HepG2 (cell line): Measurements from ENCODE around the gene DAZAP1. TPM values are rescaled to one million over a fixed set of nuclear protein-coding genes. Genes with fewer than 3 reads are reported as not detected.
A peak's percentile ranks its signal among the peaks of the same experiment; 100 is the strongest.

ENCODE experiments used
- CREM ChIP-seq, 2 experiments: sonication (generic) in 1 of 2; formaldehyde crosslinking in 1 of 2; IDR thresholded peaks; 2 replicates each; pipeline versions ENCODE4 v1.4.0 to v1.6.1; 2016 to 2020; ENCODE audit warnings: antibody characterized with exemption in 1 of 2, mild to moderate bottlenecking in 1 of 2, missing genetic modification reagents in 1 of 2
- FIP1L1 ChIP-seq: fragments of 200-400 bp; formaldehyde crosslinking; IDR thresholded peaks from 2 replicates; pipeline ENCODE4 v1.6.1; 2018; ENCODE audit warnings: low read depth, mild to moderate bottlenecking, low read length, moderate library complexity, borderline replicate concordance; ENCODE audit not compliant: insufficient read depth
- HIVEP1 ChIP-seq: sonication (generic); formaldehyde crosslinking; IDR thresholded peaks from 2 replicates; pipeline ENCODE4 v1.4.0; 2020; ENCODE audit warnings: mild to moderate bottlenecking, missing genetic modification reagents
- HOXA5 ChIP-seq: sonication (generic); formaldehyde crosslinking; IDR thresholded peaks from 2 replicates; pipeline ENCODE4 v1.4.0; 2020; ENCODE audit warnings: missing genetic modification reagents
- KDM4B ChIP-seq: sonication (generic); formaldehyde crosslinking; IDR thresholded peaks from 2 replicates; pipeline ENCODE4 v1.4.0; 2020; ENCODE audit warnings: missing genetic modification reagents
- KDM5A ChIP-seq: fragments of 200-600 bp; sonication (generic); IDR thresholded peaks from 2 replicates; pipeline ENCODE4 v1.7.0; 2018; ENCODE audit warnings: antibody characterized with exemption, mild to moderate bottlenecking, low read length, borderline replicate concordance
- KLF12 ChIP-seq: sonication (generic); formaldehyde crosslinking; IDR thresholded peaks from 2 replicates; pipeline ENCODE4 v1.4.0; 2020; ENCODE audit warnings: missing genetic modification reagents, borderline replicate concordance
- MED1 ChIP-seq: sonication (generic); formaldehyde crosslinking; IDR thresholded peaks from 2 replicates; pipeline ENCODE4 v1.4.0; 2020; ENCODE audit warnings: missing genetic modification reagents
- MIER2 ChIP-seq: IDR thresholded peaks from 2 replicates; pipeline ENCODE4 v1.6.1; 2016; ENCODE audit warnings: missing biosample characterization, missing genetic modification reagents
- MXI1 ChIP-seq: IDR thresholded peaks from 3 replicates; pipeline ENCODE4 v1.6.1; 2012; ENCODE audit warnings: low read depth, low read length, inconsistent platforms, borderline replicate concordance
- NCOA5 ChIP-seq: sonication (generic); formaldehyde crosslinking; IDR thresholded peaks from 2 replicates; pipeline ENCODE4 v1.4.0; 2020; ENCODE audit warnings: missing genetic modification reagents
- NFATC3 ChIP-seq: sonication (generic); formaldehyde crosslinking; IDR thresholded peaks from 2 replicates; pipeline ENCODE4 v1.5.1; 2020; ENCODE audit warnings: mild to moderate bottlenecking, missing genetic modification reagents
- RFX5 ChIP-seq: IDR thresholded peaks from 2 replicates; pipeline ENCODE4 v1.6.1; 2011; ENCODE audit warnings: low read depth, low read length, improper control_type of control experiment
- SALL1 ChIP-seq: sonication (generic); formaldehyde crosslinking; IDR thresholded peaks from 2 replicates; pipeline ENCODE4 v1.8.0; 2022; ENCODE audit warnings: mild to moderate bottlenecking, missing genetic modification reagents
- STAT5B ChIP-seq: sonication (generic); formaldehyde crosslinking; IDR thresholded peaks from 2 replicates; pipeline ENCODE4 v1.4.0; 2020; ENCODE audit warnings: missing genetic modification reagents
- TOPORS ChIP-seq: sonication (generic); formaldehyde crosslinking; IDR thresholded peaks from 2 replicates; pipeline ENCODE4 v1.8.0; 2023; ENCODE audit warnings: mild to moderate bottlenecking, missing genetic modification reagents
- ZFP41 ChIP-seq: sonication (generic); formaldehyde crosslinking; IDR thresholded peaks from 2 replicates; pipeline ENCODE4 v1.4.0; 2020; ENCODE audit warnings: mild to moderate bottlenecking, missing genetic modification reagents, borderline replicate concordance
- ZFYVE20 ChIP-seq: sonication (generic); formaldehyde crosslinking; IDR thresholded peaks from 2 replicates; pipeline ENCODE4 v1.8.0; 2023; ENCODE audit warnings: low read depth, mild to moderate bottlenecking, moderate library complexity, missing genetic modification reagents, borderline replicate concordance
- ZNF350 ChIP-seq: sonication (generic); formaldehyde crosslinking; IDR thresholded peaks from 2 replicates; pipeline ENCODE4 v1.4.0; 2020; ENCODE audit warnings: mild to moderate bottlenecking, low read depth, missing genetic modification reagents, borderline replicate concordance
- ZNF563 ChIP-seq: sonication (generic); formaldehyde crosslinking; IDR thresholded peaks from 2 replicates; pipeline ENCODE4 v1.8.0; 2022; ENCODE audit warnings: mild to moderate bottlenecking, moderate library complexity, missing genetic modification reagents
- ZNF607 ChIP-seq: sonication (generic); formaldehyde crosslinking; IDR thresholded peaks from 2 replicates; pipeline ENCODE4 v1.5.1; 2020; ENCODE audit warnings: missing genetic modification reagents, mild to moderate bottlenecking, borderline replicate concordance
- ZNF772 ChIP-seq: sonication (generic); formaldehyde crosslinking; IDR thresholded peaks from 2 replicates; pipeline ENCODE4 v1.5.0; 2020; ENCODE audit warnings: mild to moderate bottlenecking, missing genetic modification reagents
- ZNF781 ChIP-seq: sonication (generic); formaldehyde crosslinking; IDR thresholded peaks from 2 replicates; pipeline ENCODE4 v1.5.1; 2020; ENCODE audit warnings: borderline replicate concordance, mild to moderate bottlenecking, missing genetic modification reagents; ENCODE audit errors: not compliant biosample characterization
- ZSCAN21 ChIP-seq: sonication (generic); formaldehyde crosslinking; IDR thresholded peaks from 2 replicates; pipeline ENCODE4 v1.8.0; 2022; ENCODE audit warnings: mild to moderate bottlenecking, missing genetic modification reagents, moderate library complexity, borderline replicate concordance
- polyA plus RNA-seq, 8 experiments: library from polyadenylated mRNA; depleted of rRNA in 3 of 8; stranded (reverse) in 7 of 8; unstranded in 1 of 8; fragments of >200 nt; fragmentation: Illumina TruSeq in 4 of 8; extraction: Trizol in 4 of 8; gene quantifications; 2 replicates each; pipeline versions ENCODE4 v1.2.1 to v1.2.3, GENCODE V29; 2011 to 2016; ENCODE audit warnings: low read depth in 4 of 8, missing spikeins in 1 of 8, mixed read lengths in 1 of 8; ENCODE audit not compliant: insufficient read depth in 1 of 8
- total RNA-seq, 5 experiments: library from RNA; depleted of rRNA; stranded (reverse); fragments of >200 nt; fragmentation: Illumina TruSeq; extraction: Trizol; gene quantifications; 2 replicates each; pipeline ENCODE4 v1.2.3, GENCODE V29; 2016; ENCODE audit warnings: low read depth in 1 of 5
- TF ChIP-seq, protein P1 (sequence below): sonication (generic); formaldehyde crosslinking; IDR thresholded peaks from 2 replicates; pipeline ENCODE4 v1.4.0; 2020; ENCODE audit warnings: mild to moderate bottlenecking, missing genetic modification reagents
- TF ChIP-seq, protein P2 (sequence below): sonication (generic); formaldehyde crosslinking; IDR thresholded peaks from 2 replicates; pipeline ENCODE4 v1.4.0; 2020; ENCODE audit warnings: missing genetic modification reagents
- TF ChIP-seq, protein P3 (sequence below): sonication (generic); formaldehyde crosslinking; IDR thresholded peaks from 2 replicates; pipeline ENCODE4 v1.4.0; 2020; ENCODE audit warnings: missing genetic modification reagents
- TF ChIP-seq, protein P4 (sequence below): sonication (generic); formaldehyde crosslinking; IDR thresholded peaks from 2 replicates; pipeline ENCODE4 v1.4.0; 2020; ENCODE audit warnings: low read depth, mild to moderate bottlenecking, missing genetic modification reagents

DAZAP1 gene
- total and polyA plus RNA-seq, 2 of the 13 experiments (the other 11 are each of a cell fraction or from before 2014, with no cell fraction given), result 63.3 to 79.2 TPM

DNA sequence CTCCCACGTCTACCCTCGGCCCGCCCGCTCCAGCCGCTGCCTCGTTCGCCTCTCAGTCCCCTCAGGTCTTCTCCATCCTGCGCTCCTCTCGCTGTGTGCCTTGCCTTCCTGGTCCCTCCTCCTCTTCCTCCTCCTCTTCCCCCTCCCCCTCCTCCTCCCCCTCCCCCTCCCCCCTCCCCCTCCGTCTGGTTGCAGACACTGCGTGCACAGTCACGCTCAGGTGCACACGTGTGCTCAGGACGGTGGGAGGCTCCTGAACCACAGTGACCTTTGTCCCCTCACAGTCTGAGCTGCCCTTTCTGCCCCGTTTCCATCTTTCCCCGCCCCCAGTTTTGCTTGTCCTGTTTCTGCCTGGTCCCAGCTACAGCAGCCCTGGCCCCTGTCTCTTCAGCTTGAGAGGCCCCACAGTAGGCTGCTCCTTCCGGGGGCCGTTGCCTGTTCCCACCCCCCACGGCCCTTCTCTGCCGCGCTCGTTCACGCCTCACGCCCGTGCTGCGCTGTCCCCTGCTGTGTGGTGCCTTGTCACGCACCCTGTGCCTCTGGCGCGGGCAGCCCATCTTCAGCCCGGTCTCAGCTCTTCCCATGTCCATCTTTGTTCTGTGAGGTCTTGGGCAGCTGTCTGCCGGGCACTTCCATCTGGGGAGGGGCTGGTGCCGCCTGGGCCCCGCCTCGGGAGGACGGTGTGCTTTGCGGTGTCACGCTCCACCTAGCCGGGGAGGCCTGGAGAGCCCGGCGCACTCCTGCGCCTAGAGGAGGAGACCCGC lies 17.0 kb downstream of the DAZAP1 start (continued):
- TF ChIP-seq, protein P1, sequence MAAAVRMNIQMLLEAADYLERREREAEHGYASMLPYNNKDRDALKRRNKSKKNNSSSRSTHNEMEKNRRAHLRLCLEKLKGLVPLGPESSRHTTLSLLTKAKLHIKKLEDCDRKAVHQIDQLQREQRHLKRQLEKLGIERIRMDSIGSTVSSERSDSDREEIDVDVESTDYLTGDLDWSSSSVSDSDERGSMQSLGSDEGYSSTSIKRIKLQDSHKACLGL, result peak; percentile 72
- TF ChIP-seq ZNF772 (CRISPR knock-in tag) (peak; percentile 81; the same call in 1 of the 2 replicates), MIER2 (CRISPR knock-in tag) (no peak; the same call in 1 of the 2 replicates), HOXA5 (CRISPR knock-in tag) (no peak), KDM5A (no peak), FIP1L1 (0 out of 2 replicates have a peak, but pooled peaks have one; percentile 20), ZNF350 (no peak), ZSCAN21 (no peak), KDM4B (CRISPR knock-in tag) (no peak), ZNF607 (0 out of 2 replicates have a peak, but pooled peaks have one; percentile 27), STAT5B (CRISPR knock-in tag) (no peak), ZNF563 (no peak), SALL1 (CRISPR knock-in tag) (peak; percentile 85), ZFYVE20 (CRISPR knock-in tag) (no peak), HIVEP1 (no peak), TOPORS (CRISPR knock-in tag) (no peak), ZNF781 (CRISPR knock-in tag) (no peak), MXI1 (peak; percentile 85; the same call in 1 of the 3 replicates), CREM (IDR thresholded peaks at IDR 0.05) (peak; percentile 44; the same call in 1 of the 2 replicates), CREM (CRISPR knock-in tag; IDR thresholded peaks at IDR 0.05) (no peak), RFX5 (no peak), NFATC3 (CRISPR knock-in tag) (peak; percentile 49; the same call in 1 of the 2 replicates), MED1 (CRISPR knock-in tag) (peak; percentile 64), NCOA5 (no peak), KLF12 (CRISPR knock-in tag) (no peak), ZFP41 (CRISPR knock-in tag) (no peak)
- TF ChIP-seq, protein P2, sequence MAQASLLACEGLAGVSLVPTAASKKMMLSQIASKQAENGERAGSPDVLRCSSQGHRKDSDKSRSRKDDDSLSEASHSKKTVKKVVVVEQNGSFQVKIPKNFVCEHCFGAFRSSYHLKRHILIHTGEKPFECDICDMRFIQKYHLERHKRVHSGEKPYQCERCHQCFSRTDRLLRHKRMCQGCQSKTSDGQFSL (CRISPR knock-in tag), result no peak; the same call in 1 of the 2 replicates
- TF ChIP-seq, protein P3, sequence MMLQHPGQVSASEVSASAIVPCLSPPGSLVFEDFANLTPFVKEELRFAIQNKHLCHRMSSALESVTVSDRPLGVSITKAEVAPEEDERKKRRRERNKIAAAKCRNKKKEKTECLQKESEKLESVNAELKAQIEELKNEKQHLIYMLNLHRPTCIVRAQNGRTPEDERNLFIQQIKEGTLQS (CRISPR knock-in tag), result no peak
- TF ChIP-seq, protein P4, sequence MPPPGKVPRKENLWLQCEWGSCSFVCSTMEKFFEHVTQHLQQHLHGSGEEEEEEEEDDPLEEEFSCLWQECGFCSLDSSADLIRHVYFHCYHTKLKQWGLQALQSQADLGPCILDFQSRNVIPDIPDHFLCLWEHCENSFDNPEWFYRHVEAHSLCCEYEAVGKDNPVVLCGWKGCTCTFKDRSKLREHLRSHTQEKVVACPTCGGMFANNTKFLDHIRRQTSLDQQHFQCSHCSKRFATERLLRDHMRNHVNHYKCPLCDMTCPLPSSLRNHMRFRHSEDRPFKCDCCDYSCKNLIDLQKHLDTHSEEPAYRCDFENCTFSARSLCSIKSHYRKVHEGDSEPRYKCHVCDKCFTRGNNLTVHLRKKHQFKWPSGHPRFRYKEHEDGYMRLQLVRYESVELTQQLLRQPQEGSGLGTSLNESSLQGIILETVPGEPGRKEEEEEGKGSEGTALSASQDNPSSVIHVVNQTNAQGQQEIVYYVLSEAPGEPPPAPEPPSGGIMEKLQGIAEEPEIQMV (CRISPR knock-in tag), result 0 out of 2 replicates have a peak, but pooled peaks have one; percentile 34
